Left renal cortex interstitium (tissue), 4 donors: ENCODE measurements around the gene ANP32A. TPM values are rescaled to one million over a fixed set of nuclear protein-coding genes. Genes with fewer than 3 reads are reported as not detected.

ENCODE experiments used
- DNase-seq, 4 donors: peaks; one replicate each; pipeline ENCODE4 v3.0.0-alpha.2; 2013; ENCODE audit warnings: low read depth in 4 of 4, low spot score in 2 of 4, missing footprints in 1 of 4
- polyA plus RNA-seq, 4 donors: library from polyadenylated mRNA; unstranded; fragments of 120-200 nt; gene quantifications; one replicate each; pipeline ENCODE4 v1.2.1, GENCODE V29; 2013; ENCODE audit not compliant: insufficient read length in 4 of 4

Gene ANP32A
- polyA plus RNA-seq, 4 donors, result 277 to 301 (median 286) TPM

DNA sequence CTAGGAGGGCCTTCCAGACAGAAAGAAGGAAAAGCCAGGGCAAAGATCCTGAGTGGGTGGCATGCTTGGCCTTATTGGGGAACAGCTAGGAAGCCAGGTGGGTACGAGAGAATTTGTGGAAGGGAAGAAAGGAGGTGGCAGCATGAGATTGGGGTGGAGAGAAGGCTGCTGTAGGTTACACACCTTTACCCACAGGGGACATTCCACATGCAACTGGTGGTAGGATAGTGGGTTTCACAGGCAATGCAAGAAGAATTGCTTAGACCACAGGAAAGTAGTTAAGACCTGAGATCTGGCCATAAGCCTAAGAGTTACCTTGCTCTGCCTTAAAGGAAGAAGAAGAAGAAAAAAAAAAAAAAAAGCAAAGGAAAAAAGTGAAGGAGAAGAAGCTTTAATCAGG lies 19.8 kb downstream of the ANP32A start:
- no peak for DNase-seq

- DNase-seq, result no peak
Measured at GRCh38 chr15:68798346-68799094, 22.2 kb downstream of the ANP32A start.

GRCh38 chr15:68797599-68798345 lies 22.9 kb downstream of the ANP32A start:
- DNase-seq, result no peak

GRCh38 chr15:68797191-68797590 lies 23.5 kb downstream of the ANP32A start:
- no peak for DNase-seq

- no peak for DNase-seq
Measured at GRCh38 chr15:68796576-68796975, 24.1 kb downstream of the ANP32A start.

GRCh38 chr15:68795298-68795848 lies 25.3 kb downstream of the ANP32A start:
- DNase-seq, result peak; percentile 27 to 84 (median 76)

GRCh38 chr15:68794863-68795262 lies 25.8 kb downstream of the ANP32A start:
- no peak for DNase-seq

GRCh38 chr15:68794307-68794706 lies 26.4 kb downstream of the ANP32A start:
- DNase-seq, result no peak

GRCh38 chr15:68793776-68794175 lies 26.9 kb downstream of the ANP32A start:
- no peak for DNase-seq

DNA sequence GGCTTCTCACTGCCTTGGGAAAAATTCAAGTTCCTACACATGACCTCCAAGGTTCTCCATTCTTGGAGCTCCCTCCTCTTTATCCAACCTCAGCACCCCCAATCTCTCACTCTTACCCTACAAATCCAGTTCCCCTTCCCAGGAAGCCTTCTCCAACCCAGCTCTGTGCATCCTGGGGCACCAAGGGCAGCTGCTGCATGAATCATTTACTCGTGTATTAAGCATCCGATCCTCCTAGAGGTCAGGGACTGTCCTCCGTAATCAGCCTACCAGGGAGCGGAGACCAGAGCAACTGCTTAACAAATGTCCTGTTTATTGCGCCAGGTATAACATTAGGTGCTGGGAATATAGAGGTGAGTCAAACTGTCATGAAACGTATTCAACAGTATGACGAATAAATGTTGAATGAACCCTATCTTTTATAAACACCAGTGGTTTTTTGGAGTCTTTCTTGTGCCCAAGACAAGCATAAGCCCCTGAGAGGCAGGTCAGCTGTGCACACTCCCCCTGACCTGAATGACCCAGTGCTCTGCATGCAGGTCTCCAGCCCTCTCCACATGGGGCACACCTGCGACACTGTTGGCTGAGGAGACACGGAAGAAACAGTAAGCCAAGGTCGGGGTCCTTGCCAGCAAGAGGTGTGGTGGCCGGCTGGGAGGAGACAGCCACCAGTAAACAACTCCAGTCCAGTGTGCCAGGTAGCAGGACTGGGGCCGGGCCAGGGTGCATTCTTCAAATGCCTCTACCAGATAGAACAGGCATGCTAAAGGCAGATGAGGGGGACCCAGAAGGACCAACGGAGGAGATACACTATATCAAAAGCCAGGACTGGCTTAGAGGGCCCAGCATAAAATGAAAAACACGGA lies 27.6 kb downstream of the ANP32A start:
- DNase-seq, result no peak

GRCh38 chr15:68791431-68792283 lies 29.0 kb downstream of the ANP32A start:
- DNase-seq, result no peak

DNA sequence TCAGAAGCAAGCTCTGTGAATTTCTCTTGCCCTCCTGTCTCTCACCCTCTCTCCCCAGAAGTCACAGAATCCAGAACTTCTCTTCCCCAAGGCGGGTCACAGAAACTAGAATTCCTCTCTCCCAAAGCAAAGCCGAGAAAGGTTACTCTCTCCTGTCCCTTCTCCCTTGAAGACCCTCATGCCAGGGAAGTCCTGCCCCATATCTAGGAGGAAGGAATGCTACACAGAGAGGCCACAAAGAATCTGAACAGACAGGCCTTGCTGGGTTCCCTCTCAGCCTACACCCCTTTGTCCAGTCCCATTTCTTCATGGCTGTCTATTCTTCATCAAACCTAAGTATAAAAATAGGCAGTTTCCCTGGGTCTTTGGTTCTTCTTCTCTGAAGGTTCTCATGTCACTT lies 29.8 kb downstream of the ANP32A start:
- DNase-seq, result no peak

GRCh38 chr15:68790242-68790575 lies 30.5 kb downstream of the ANP32A start:
- no peak for DNase-seq

DNA sequence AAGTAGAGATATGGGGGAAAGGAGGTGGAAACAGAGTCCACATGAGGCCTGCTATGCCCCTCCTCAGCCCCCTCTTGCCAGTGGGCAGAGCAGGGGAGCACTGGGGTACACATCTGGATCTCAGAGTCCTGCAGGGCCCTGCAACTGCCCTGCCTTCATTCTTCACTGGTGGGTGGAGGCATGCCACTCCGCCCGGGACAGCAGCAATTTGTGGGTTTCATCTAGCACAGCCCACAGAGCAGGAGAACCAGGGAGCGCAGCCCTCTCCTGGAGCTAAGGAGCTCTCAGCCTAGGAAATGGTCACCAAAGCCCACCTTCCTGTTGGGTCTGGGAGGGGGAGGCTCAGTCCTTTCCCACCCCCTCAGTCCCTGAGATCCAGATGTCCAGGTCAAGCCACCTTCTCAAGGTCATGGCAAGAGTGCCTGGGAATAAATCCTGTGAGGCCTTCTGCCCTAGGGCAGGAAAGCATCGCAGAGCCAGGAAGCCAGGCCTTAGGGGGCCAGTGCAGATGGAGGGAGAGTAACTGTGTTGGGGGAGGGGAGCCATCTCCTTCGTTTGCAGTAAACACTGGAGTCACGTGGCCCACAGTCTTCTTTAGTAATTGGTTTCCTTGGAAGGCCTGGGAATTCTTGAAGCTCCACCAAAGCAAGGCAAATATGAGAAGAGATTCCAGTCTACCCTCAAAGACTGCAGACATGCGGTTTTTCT lies 31.0 kb downstream of the ANP32A start:
- DNase-seq, result no peak

- DNase-seq, result no peak
Measured at GRCh38 chr15:68789091-68789490, 31.6 kb downstream of the ANP32A start.

DNA sequence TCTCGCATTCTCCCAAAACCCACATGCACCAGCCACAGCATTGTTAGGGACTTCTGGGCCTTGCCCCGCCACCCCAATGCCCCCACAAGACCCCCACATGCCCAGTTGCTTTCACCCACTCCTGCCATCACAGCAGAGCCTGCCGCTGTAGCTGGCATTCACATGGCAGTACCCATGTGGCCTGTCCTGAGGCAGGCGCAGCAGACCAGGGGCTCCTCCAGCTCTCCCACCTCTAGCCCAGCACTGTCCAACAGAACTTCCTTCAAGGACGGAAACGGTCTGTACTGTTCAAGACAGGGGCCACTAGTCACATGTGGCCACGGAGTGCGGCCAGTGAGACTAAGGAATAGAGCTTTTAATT lies 32.5 kb downstream of the ANP32A start:
- DNase-seq, result no peak

DNA sequence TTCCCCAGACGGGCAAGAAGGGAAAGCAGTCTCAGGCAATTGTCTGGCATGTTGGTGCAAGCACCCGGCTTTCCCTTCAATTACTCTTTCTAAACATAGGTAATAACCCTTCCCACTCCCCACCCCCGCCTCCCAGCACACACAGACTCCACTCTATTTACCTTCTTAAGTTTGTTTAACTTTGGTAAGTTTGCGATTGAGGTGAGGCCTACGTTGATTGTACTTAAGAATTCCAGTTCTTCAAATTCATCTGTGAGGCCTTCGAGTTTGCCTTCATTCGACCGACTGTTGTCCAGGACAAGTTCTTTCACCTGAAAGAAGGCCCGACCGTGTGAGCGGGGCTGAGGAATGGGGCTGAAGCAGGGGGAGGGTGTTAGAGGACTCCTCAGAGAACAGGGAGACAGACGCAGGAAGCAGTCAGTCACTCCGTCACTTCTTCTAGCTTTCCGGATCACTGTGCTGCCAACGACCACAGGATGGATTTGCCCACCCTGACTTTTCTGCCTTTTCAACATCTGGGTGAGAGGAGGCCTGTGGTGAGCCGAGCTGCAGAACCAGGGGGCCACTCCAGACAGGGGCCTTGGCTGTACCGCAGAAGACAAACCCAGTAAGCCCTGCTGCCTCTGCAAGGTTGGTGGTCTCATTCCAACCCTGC lies 33.0 kb downstream of the ANP32A start:
- no peak for DNase-seq

DNA sequence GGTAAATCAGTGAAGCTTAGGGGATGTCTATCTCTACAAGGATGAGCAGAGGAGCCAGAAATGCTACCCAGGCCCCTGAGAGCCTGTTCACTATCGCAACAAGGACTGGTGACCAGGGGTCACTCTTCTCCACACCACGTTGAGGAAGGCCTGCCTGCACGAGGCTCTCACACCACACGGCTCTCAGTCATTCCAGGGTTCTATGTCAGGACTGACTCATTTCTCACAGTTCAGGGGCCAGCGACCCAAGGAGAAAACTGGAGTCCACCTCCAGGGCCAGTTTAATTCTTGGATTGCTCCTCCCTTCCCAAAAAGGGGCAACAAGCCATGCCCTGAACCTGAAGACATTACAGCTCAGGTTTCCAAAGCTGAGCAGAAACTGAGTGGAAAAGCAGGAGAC lies 33.9 kb downstream of the ANP32A start:
- no peak for DNase-seq

- DNase-seq, result no peak
Measured at GRCh38 chr15:68785541-68785940, 35.2 kb downstream of the ANP32A start.
